Muscle layer of colon (tissue), 2 donors: ENCODE measurements around the gene TMEM232.
"Not testable (repeated sequence)": the region's sequence is repeated elsewhere in the genome, so short reads cannot be mapped to it uniquely, and the experiment has no call there.

Experiments
- H3K27ac ChIP-seq: one replicate; pipeline ENCODE4 v1.7.0; 2013; ENCODE audit warnings: low read depth, mild to moderate bottlenecking, low read length, moderate library complexity
- H3K27me3 ChIP-seq, 2 donors: one replicate each; pipeline ENCODE4 v1.7.0; 2013; ENCODE audit warnings: low read length in 2 of 2, mild to moderate bottlenecking in 2 of 2; ENCODE audit not compliant: insufficient read depth in 2 of 2, control insufficient read depth in 1 of 2
- H3K36me3 ChIP-seq: one replicate; pipeline ENCODE4 v1.7.0; 2013; ENCODE audit warnings: mild to moderate bottlenecking, low read length; ENCODE audit not compliant: insufficient read depth
- H3K4me1 ChIP-seq: one replicate; pipeline ENCODE4 v1.7.0; 2013; ENCODE audit warnings: mild to moderate bottlenecking, low read length; ENCODE audit not compliant: insufficient read depth
- H3K4me3 ChIP-seq, 2 donors: one replicate each; pipeline ENCODE4 v1.7.0; 2013; ENCODE audit warnings: low read length in 2 of 2, low read depth in 1 of 2, mild to moderate bottlenecking in 1 of 2, moderate library complexity in 1 of 2
- H3K9ac ChIP-seq: one replicate; pipeline ENCODE4 v1.7.0; 2013; ENCODE audit warnings: low read length
- H3K9me3 ChIP-seq: one replicate; pipeline ENCODE4 v1.7.0; 2013; ENCODE audit warnings: mild to moderate bottlenecking, low read length
- donor health status: abdominal sarcoma.
- donor health status: Adenocarcinoma of cecum.

TMEM232 gene

GRCh38 chr5:110547495-110547894 lies 179.0 kb downstream of the TMEM232 start:
- Histone ChIP-seq H3K9me3 (no peaks in the 10 kb centered on the region), H3K27me3 (no peaks in the 10 kb centered on the region), H3K27ac (no peak overlapping the region), H3K4me1 (no peaks in the 10 kb centered on the region), H3K36me3 (no peaks in the 10 kb centered on the region), H3K4me3 (no peak overlapping the region), H3K9ac (no peak overlapping the region)

GRCh38 chr5:110545716-110546115 lies 180.8 kb downstream of the TMEM232 start:
- H3K36me3 ChIP-seq = no peaks in the 10 kb centered on the region
- no peak overlapping the region for H3K4me3 ChIP-seq
- H3K27ac ChIP-seq = no peak overlapping the region
- H3K4me1 ChIP-seq = no peaks in the 10 kb centered on the region
- H3K9me3 ChIP-seq = no peaks in the 10 kb centered on the region
- no peak overlapping the region for H3K9ac ChIP-seq
- H3K27me3 ChIP-seq = no peaks in the 10 kb centered on the region

GRCh38 chr5:110544603-110545002 lies 181.9 kb downstream of the TMEM232 start:
- Histone ChIP-seq H3K36me3 (no peaks in the 10 kb centered on the region), H3K9me3 (no peaks in the 10 kb centered on the region), H3K27me3 (no peaks in the 10 kb centered on the region), H3K27ac (no peak overlapping the region), H3K9ac (no peak overlapping the region), H3K4me1 (no peaks in the 10 kb centered on the region), H3K4me3 (no peak overlapping the region)

GRCh38 chr5:110542949-110543348 lies 183.5 kb downstream of the TMEM232 start:
- H3K4me1 ChIP-seq = no peaks in the 10 kb centered on the region
- no peaks in the 10 kb centered on the region for H3K27me3 ChIP-seq
- no peaks in the 10 kb centered on the region for H3K36me3 ChIP-seq
- no peak overlapping the region for H3K27ac ChIP-seq
- H3K9me3 ChIP-seq = no peaks in the 10 kb centered on the region
- no peak overlapping the region for H3K4me3 ChIP-seq
- H3K9ac ChIP-seq = no peak overlapping the region

GRCh38 chr5:110536120-110537115 lies 190.1 kb downstream of the TMEM232 start:
- Histone ChIP-seq H3K9ac (no peak overlapping the region), H3K4me1 (no peaks in the 10 kb centered on the region), H3K9me3 (no peaks in the 10 kb centered on the region), H3K27ac (no peak overlapping the region), H3K4me3 (no peak overlapping the region), H3K36me3 (no peaks in the 10 kb centered on the region), H3K27me3 (no peaks in the 10 kb centered on the region)

GRCh38 chr5:110535146-110535545 lies 191.3 kb downstream of the TMEM232 start:
- not testable (repeated sequence) for H3K27ac ChIP-seq

GRCh38 chr5:110525762-110526161 lies 200.7 kb downstream of the TMEM232 start:
- H3K9ac ChIP-seq = no peak overlapping the region
- no peaks in the 10 kb centered on the region for H3K4me1 ChIP-seq
- H3K27me3 ChIP-seq = no peaks in the 10 kb centered on the region
- no peak overlapping the region for H3K27ac ChIP-seq
- H3K9me3 ChIP-seq = no peaks in the 10 kb centered on the region
- no peaks in the 10 kb centered on the region for H3K36me3 ChIP-seq
- no peak overlapping the region for H3K4me3 ChIP-seq

More at GRCh38 chr5:110535146-110535545, 191.3 kb downstream of the TMEM232 start:
- H3K4me3 ChIP-seq, H3K9ac ChIP-seq, H3K4me1 ChIP-seq, H3K27me3 ChIP-seq, H3K9me3 ChIP-seq, H3K36me3 ChIP-seq: not testable (repeated sequence)

- no peaks in the 10 kb centered on the region for H3K9me3 ChIP-seq
- H3K9ac ChIP-seq = no peak overlapping the region
- H3K27me3 ChIP-seq = no peaks in the 10 kb centered on the region
- H3K4me3 ChIP-seq = no peak overlapping the region
- H3K27ac ChIP-seq = no peak overlapping the region
- no peaks in the 10 kb centered on the region for H3K36me3 ChIP-seq
- no peaks in the 10 kb centered on the region for H3K4me1 ChIP-seq
These were observed 209.1 kb downstream of the TMEM232 start for GRCh38 chr5:110517396-110517795.

GRCh38 chr5:110514030-110514429 lies 212.4 kb downstream of the TMEM232 start:
- Histone ChIP-seq H3K27me3 (no peaks in the 10 kb centered on the region), H3K9me3 (no peaks in the 10 kb centered on the region), H3K4me1 (no peaks in the 10 kb centered on the region), H3K27ac (no peak overlapping the region), H3K36me3 (no peaks in the 10 kb centered on the region), H3K9ac (no peak overlapping the region), H3K4me3 (no peak overlapping the region)

- no peaks in the 10 kb centered on the region for H3K27me3 ChIP-seq
These were observed 214.2 kb downstream of the TMEM232 start for GRCh38 chr5:110512266-110512665.

GRCh38 chr5:110510146-110510545 lies 216.3 kb downstream of the TMEM232 start:
- Histone ChIP-seq H3K27ac (no peak overlapping the region), H3K9ac (no peak overlapping the region), H3K4me1 (no peaks in the 10 kb centered on the region), H3K9me3 (no peaks in the 10 kb centered on the region), H3K36me3 (no peaks in the 10 kb centered on the region), H3K27me3 (no peaks in the 10 kb centered on the region), H3K4me3 (no peak overlapping the region)

More at GRCh38 chr5:110512266-110512665, 214.2 kb downstream of the TMEM232 start:
- Histone ChIP-seq H3K36me3 (no peaks in the 10 kb centered on the region), H3K4me1 (no peaks in the 10 kb centered on the region), H3K9me3 (no peaks in the 10 kb centered on the region), H3K9ac (no peak overlapping the region), H3K27ac (no peak overlapping the region), H3K4me3 (no peak overlapping the region)

- no peaks in the 10 kb centered on the region for H3K27me3 ChIP-seq
- no peak overlapping the region for H3K27ac ChIP-seq
- no peaks in the 10 kb centered on the region for H3K9me3 ChIP-seq
- H3K4me3 ChIP-seq = no peak overlapping the region
- H3K9ac ChIP-seq = no peak overlapping the region
- no peaks in the 10 kb centered on the region for H3K4me1 ChIP-seq
- no peaks in the 10 kb centered on the region for H3K36me3 ChIP-seq
These were observed 218.5 kb downstream of the TMEM232 start for GRCh38 chr5:110507972-110508371.
